Amniotic epithelial cell (primary cell): ENCODE data around the gene SNAPC1.
"Not testable (repeated sequence)": the region's sequence is repeated elsewhere in the genome, so short reads cannot be mapped to it uniquely, and the experiment has no call there.

ENCODE experiments used
- DNase-seq: peaks from one replicate; pipeline ENCODE4 v3.0.0-alpha.2; 2010; ENCODE audit warnings: low read depth

The SNAPC1 gene

GRCh38 chr14:61761959-61762786 lies at the start of gene SNAPC1:
Gene SNAPC1, plus strand, starts transcription at chr14:61762420. Its CDS starts 41 bp downstream, at chr14:61762461.
- peak; percentile 94 for DNase-seq

GRCh38 chr14:61713724-61714437 lies 48.3 kb upstream of the SNAPC1 start:
- no peak for DNase-seq

- DNase-seq: peak; percentile 67
These were observed 45.3 kb upstream of the SNAPC1 start for GRCh38 chr14:61716956-61717355.

- no peak for DNase-seq
These were observed 44.2 kb upstream of the SNAPC1 start for GRCh38 chr14:61718039-61718438.

- DNase-seq: no peak
These were observed 42.6 kb upstream of the SNAPC1 start for GRCh38 chr14:61719344-61720293.

- peak; percentile 90 for DNase-seq
These were observed 41.9 kb upstream of the SNAPC1 start for GRCh38 chr14:61720294-61720661.

GRCh38 chr14:61720741-61721140 lies 41.5 kb upstream of the SNAPC1 start:
- no peak for DNase-seq

GRCh38 chr14:61724133-61724532 lies 38.1 kb upstream of the SNAPC1 start:
- no peak for DNase-seq

GRCh38 chr14:61726778-61727658 lies 35.2 kb upstream of the SNAPC1 start:
- DNase-seq: no peak

- DNase-seq: no peak
These were observed 31.4 kb upstream of the SNAPC1 start for GRCh38 chr14:61730756-61731373.

GRCh38 chr14:61733972-61734371 lies 28.2 kb upstream of the SNAPC1 start:
- DNase-seq: no peak

- peak; percentile 61 for DNase-seq
These were observed 25.5 kb upstream of the SNAPC1 start for GRCh38 chr14:61736751-61737150.

GRCh38 chr14:61737915-61738314 lies 24.3 kb upstream of the SNAPC1 start:
- peak; percentile 58 for DNase-seq

GRCh38 chr14:61739133-61739532 lies 23.1 kb upstream of the SNAPC1 start:
- DNase-seq: no peak

GRCh38 chr14:61742371-61742770 lies 19.8 kb upstream of the SNAPC1 start:
- DNase-seq: no peak

- peak; percentile 68 for DNase-seq
These were observed 18.0 kb upstream of the SNAPC1 start for GRCh38 chr14:61744238-61744637.

GRCh38 chr14:61746346-61746745 lies 15.9 kb upstream of the SNAPC1 start:
- DNase-seq: not testable (repeated sequence)

- DNase-seq: no peak
These were observed 15.3 kb upstream of the SNAPC1 start for GRCh38 chr14:61746881-61747280.

GRCh38 chr14:61747342-61747741 lies 14.9 kb upstream of the SNAPC1 start:
- DNase-seq: no peak

- DNase-seq: peak; percentile 41
These were observed 13.0 kb upstream of the SNAPC1 start for GRCh38 chr14:61749264-61749663.

GRCh38 chr14:61749867-61750266 lies 12.4 kb upstream of the SNAPC1 start:
- DNase-seq: peak; percentile 30
